SK-N-SH (cell line): ENCODE data around the gene PIAS2.
"Not testable (repeated sequence)": the region's sequence is repeated elsewhere in the genome, so short reads cannot be mapped to it uniquely, and the experiment has no call there.

Experiments used
- EP300 ChIP-seq, 2 experiments: IDR thresholded peaks; 2 replicates each; pipeline versions ENCODE4 v1.4.0 to v1.6.1; 2012; ENCODE audit warnings: borderline replicate concordance in 1 of 2, low read depth in 1 of 2, low read length in 1 of 2
- EZH2phosphoT487 ChIP-seq: fragments of 200-600 bp; sonication (generic); IDR thresholded peaks from 2 replicates; pipeline ENCODE4 v1.6.1; 2017; ENCODE audit warnings: low read depth, mixed run types, mild to moderate bottlenecking, antibody characterized with exemption, moderate library complexity, borderline replicate concordance
- FOXM1 ChIP-seq: IDR thresholded peaks from 2 replicates; pipeline ENCODE4 v1.4.0; 2012; ENCODE audit warnings: low read depth, mild to moderate bottlenecking
- IRF3 ChIP-seq: fragments of 150-350 bp; IDR thresholded peaks from 2 replicates; pipeline ENCODE4 v1.6.1; 2016; ENCODE audit warnings: mild to moderate bottlenecking, low read depth, low read length
- MXI1 ChIP-seq: IDR thresholded peaks from 2 replicates; pipeline ENCODE4 v1.6.1; 2012; ENCODE audit warnings: mild to moderate bottlenecking, low read depth, low read length, improper control_type of control experiment
- POLR2AphosphoS5 ChIP-seq: IDR thresholded peaks from 2 replicates; pipeline ENCODE4 v1.6.1; 2012; ENCODE audit warnings: low read depth, low read length
- SIN3A ChIP-seq: IDR thresholded peaks from 2 replicates; pipeline ENCODE4 v1.6.1; 2012; ENCODE audit warnings: low read depth, mild to moderate bottlenecking, low read length, moderate library complexity, borderline replicate concordance
- SMC3 ChIP-seq: IDR thresholded peaks from 2 replicates; pipeline ENCODE4 v1.6.1; 2012; ENCODE audit warnings: low read depth, low read length, improper control_type of control experiment
- TF ChIP-seq, protein P1 (sequence below): IDR thresholded peaks from 2 replicates; pipeline ENCODE4 v1.6.1; 2012; ENCODE audit warnings: mild to moderate bottlenecking, low read depth, low read length, moderate library complexity
- TF ChIP-seq, protein P2 (sequence below): fragments of 200-600 bp; sonication (generic); IDR thresholded peaks from 2 replicates; pipeline ENCODE4 v1.6.1; 2017; ENCODE audit warnings: antibody characterized with exemption, mild to moderate bottlenecking, moderate library complexity
- TF ChIP-seq, protein P3 (sequence below): IDR thresholded peaks from 2 replicates; pipeline ENCODE4 v1.4.0; 2012; ENCODE audit warnings: low read depth

- TF ChIP-seq, protein P1, sequence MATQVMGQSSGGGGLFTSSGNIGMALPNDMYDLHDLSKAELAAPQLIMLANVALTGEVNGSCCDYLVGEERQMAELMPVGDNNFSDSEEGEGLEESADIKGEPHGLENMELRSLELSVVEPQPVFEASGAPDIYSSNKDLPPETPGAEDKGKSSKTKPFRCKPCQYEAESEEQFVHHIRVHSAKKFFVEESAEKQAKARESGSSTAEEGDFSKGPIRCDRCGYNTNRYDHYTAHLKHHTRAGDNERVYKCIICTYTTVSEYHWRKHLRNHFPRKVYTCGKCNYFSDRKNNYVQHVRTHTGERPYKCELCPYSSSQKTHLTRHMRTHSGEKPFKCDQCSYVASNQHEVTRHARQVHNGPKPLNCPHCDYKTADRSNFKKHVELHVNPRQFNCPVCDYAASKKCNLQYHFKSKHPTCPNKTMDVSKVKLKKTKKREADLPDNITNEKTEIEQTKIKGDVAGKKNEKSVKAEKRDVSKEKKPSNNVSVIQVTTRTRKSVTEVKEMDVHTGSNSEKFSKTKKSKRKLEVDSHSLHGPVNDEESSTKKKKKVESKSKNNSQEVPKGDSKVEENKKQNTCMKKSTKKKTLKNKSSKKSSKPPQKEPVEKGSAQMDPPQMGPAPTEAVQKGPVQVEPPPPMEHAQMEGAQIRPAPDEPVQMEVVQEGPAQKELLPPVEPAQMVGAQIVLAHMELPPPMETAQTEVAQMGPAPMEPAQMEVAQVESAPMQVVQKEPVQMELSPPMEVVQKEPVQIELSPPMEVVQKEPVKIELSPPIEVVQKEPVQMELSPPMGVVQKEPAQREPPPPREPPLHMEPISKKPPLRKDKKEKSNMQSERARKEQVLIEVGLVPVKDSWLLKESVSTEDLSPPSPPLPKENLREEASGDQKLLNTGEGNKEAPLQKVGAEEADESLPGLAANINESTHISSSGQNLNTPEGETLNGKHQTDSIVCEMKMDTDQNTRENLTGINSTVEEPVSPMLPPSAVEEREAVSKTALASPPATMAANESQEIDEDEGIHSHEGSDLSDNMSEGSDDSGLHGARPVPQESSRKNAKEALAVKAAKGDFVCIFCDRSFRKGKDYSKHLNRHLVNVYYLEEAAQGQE = not testable (repeated sequence)
- not testable (repeated sequence) for TF ChIP-seq EZH2phosphoT487; SIN3A; IRF3; EP300 (IDR thresholded peaks at IDR 0.05; ENCODE audit: borderline replicate concordance in 1 of 2, low read depth in 1 of 2, low read length in 1 of 2); SMC3; MXI1; POLR2AphosphoS5; FOXM1
- TF ChIP-seq, protein P2, sequence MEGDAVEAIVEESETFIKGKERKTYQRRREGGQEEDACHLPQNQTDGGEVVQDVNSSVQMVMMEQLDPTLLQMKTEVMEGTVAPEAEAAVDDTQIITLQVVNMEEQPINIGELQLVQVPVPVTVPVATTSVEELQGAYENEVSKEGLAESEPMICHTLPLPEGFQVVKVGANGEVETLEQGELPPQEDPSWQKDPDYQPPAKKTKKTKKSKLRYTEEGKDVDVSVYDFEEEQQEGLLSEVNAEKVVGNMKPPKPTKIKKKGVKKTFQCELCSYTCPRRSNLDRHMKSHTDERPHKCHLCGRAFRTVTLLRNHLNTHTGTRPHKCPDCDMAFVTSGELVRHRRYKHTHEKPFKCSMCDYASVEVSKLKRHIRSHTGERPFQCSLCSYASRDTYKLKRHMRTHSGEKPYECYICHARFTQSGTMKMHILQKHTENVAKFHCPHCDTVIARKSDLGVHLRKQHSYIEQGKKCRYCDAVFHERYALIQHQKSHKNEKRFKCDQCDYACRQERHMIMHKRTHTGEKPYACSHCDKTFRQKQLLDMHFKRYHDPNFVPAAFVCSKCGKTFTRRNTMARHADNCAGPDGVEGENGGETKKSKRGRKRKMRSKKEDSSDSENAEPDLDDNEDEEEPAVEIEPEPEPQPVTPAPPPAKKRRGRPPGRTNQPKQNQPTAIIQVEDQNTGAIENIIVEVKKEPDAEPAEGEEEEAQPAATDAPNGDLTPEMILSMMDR = not testable (repeated sequence)
- TF ChIP-seq, protein P3, sequence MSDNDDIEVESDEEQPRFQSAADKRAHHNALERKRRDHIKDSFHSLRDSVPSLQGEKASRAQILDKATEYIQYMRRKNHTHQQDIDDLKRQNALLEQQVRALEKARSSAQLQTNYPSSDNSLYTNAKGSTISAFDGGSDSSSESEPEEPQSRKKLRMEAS = not testable (repeated sequence)
These were observed 49.0 kb upstream of the PIAS2 start for GRCh38 chr18:46966266-46966665.
